GM19099 (cell line): Measurements from ENCODE around the gene SPAST.

Source experiments
- POLR2A ChIP-seq: IDR thresholded peaks from 3 replicates; pipeline ENCODE4 v1.6.1; 2011; ENCODE audit warnings: low read depth; ENCODE audit not compliant: insufficient read length; ENCODE audit errors: extremely low read depth

SPAST gene

GRCh38 chr2:32108111-32108510 lies 44.8 kb downstream of the SPAST start:
- TF ChIP-seq POLR2A: no peak

- no peak for TF ChIP-seq POLR2A
These were observed 54.7 kb downstream of the SPAST start for GRCh38 chr2:32118055-32118454.

- TF ChIP-seq POLR2A: no peak
These were observed 55.8 kb downstream of the SPAST start for GRCh38 chr2:32119161-32119560.

- TF ChIP-seq POLR2A: no peak
These were observed 61.3 kb downstream of the SPAST start for GRCh38 chr2:32124660-32125059.

- TF ChIP-seq POLR2A: no peak
These were observed 65.3 kb downstream of the SPAST start for GRCh38 chr2:32128636-32129035.

GRCh38 chr2:32129086-32129485 lies 65.7 kb downstream of the SPAST start:
- TF ChIP-seq POLR2A: no peak

GRCh38 chr2:32135409-32135808 lies 72.1 kb downstream of the SPAST start:
- TF ChIP-seq POLR2A: no peak

- TF ChIP-seq POLR2A: no peak
These were observed 72.7 kb downstream of the SPAST start for GRCh38 chr2:32136097-32136496.

- TF ChIP-seq POLR2A: no peak
These were observed 96.3 kb downstream of the SPAST start for GRCh38 chr2:32159678-32160077.

- no peak for TF ChIP-seq POLR2A
These were observed 97.9 kb downstream of the SPAST start for GRCh38 chr2:32161296-32161695.

GRCh38 chr2:32166115-32166574 lies 102.8 kb downstream of the SPAST start:
- no peak for TF ChIP-seq POLR2A

- no peak for TF ChIP-seq POLR2A
These were observed 105.2 kb downstream of the SPAST start for GRCh38 chr2:32168513-32168912.

- TF ChIP-seq POLR2A: no peak
These were observed 109.5 kb downstream of the SPAST start for GRCh38 chr2:32172870-32173269.

- no peak for TF ChIP-seq POLR2A
These were observed 119.3 kb downstream of the SPAST start for GRCh38 chr2:32182667-32183066.

GRCh38 chr2:32189011-32189410 lies 125.7 kb downstream of the SPAST start:
- no peak for TF ChIP-seq POLR2A

- TF ChIP-seq POLR2A: no peak
These were observed 129.1 kb downstream of the SPAST start for GRCh38 chr2:32192418-32192817.

GRCh38 chr2:32200814-32201213 lies 137.5 kb downstream of the SPAST start:
- no peak for TF ChIP-seq POLR2A
